ENCODE measurements around the gene RBFA. TPM values are rescaled to one million over a fixed set of nuclear protein-coding genes. Genes with fewer than 3 reads are reported as not detected.

Gene RBFA
- total and polyA plus RNA-seq, 10 of the 15 experiments (the other 5 are each of a cell fraction or from before 2014, with no cell fraction given): 7.2 to 56.0 (median 37.7) TPM

DNA sequence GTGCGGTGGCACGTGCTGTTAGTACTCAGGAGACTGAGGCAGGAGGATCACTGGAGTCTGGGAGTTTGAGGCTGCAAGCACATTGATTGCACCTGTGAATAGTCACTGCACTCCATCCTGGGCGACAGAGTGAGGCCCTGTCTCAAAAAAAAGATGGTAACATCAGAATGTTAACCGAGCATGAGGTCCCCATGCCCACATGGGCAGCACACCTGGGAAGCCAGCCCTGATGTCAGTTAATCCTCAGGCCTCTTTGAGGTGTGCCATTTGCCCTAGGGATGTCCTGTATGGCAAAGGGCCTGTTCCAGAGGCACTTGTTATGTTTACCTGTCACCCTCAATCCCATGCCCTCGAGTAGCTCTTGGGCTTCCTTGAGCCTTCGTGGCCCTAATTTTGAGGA lies 16.6 kb downstream of the RBFA start:
- Histone ChIP-seq H2AFZ (ENCODE audit: control insufficient read depth, low read depth, low read length) (no peak overlapping the region), H3K4me3 (no peak overlapping the region), H3K27ac (ENCODE audit: control insufficient read depth, insufficient read depth) (no peak overlapping the region), H3K27me3 (replicated peaks in 1 of 2; ENCODE audit: control insufficient read depth in 2 of 2, insufficient read depth in 2 of 2, low read length in 1 of 2) (no peaks in the 10 kb centered on the region), H4K20me1 (ENCODE audit: control insufficient read depth, insufficient read depth) (no peaks in the 10 kb centered on the region; the same call in 1 of the 2 replicates), H3K79me2 (ENCODE audit: control insufficient read depth, insufficient read depth, low read length) (no peaks in the 10 kb centered on the region), H3K36me3 (ENCODE audit: control insufficient read depth in 2 of 2, insufficient read depth in 2 of 2, low read length in 1 of 2) (no peaks in the 10 kb centered on the region; a peak in 3 of 4 replicates), H3K4me2 (ENCODE audit: control insufficient read depth, insufficient read depth) (no peak overlapping the region), H3K4me1 (ENCODE audit: control insufficient read depth, insufficient read depth, low read length) (no peaks in the 10 kb centered on the region), H3K9ac (ENCODE audit: control insufficient read depth, insufficient read depth, low read length) (no peak overlapping the region), H3K9me3 (replicated peaks; ENCODE audit: control insufficient read depth, insufficient read depth, low read length) (peaks cover 3% of the 10 kb centered on the region; the same call in 1 of the 3 replicates)
- FAIRE-seq: no peak
- no peak for ATAC-seq
- ChIA-PET POLR2A (no interaction called here), CTCF (no interaction called here), SMC1A (ENCODE audit: uncharacterized antibody, unreplicated experiment) (no interaction called here), RAD21 (ENCODE audit: unreplicated experiment) (no interaction called here)
- no peak for DNase-seq (ENCODE audit: low read depth, low spot score)
- TF ChIP-seq ESRRA (IDR thresholded peaks at IDR 0.05; ENCODE audit: low read length) (no peak), IKZF1 (conservative IDR thresholded peaks at IDR 0.05) (no peak)
- in situ Hi-C loops (cut with MboI) (loop anchor here (10.0 kb wide), 1 partner anchor 56 kb away; no protein-coding TSS in a partner anchor), intact Hi-C loops (cut with micrococcal nuclease; ENCODE audit: unreplicated experiment) (no loop called here)
- no TSS peak for BruUV-seq (replicated peaks)
- 87% methylated on average over 6 of the region's 6 CpGs for WGBS (ENCODE audit: insufficient coverage, insufficient replicate concordance, low lambda C conversion rate, missing lambda C conversion rate)

DNA sequence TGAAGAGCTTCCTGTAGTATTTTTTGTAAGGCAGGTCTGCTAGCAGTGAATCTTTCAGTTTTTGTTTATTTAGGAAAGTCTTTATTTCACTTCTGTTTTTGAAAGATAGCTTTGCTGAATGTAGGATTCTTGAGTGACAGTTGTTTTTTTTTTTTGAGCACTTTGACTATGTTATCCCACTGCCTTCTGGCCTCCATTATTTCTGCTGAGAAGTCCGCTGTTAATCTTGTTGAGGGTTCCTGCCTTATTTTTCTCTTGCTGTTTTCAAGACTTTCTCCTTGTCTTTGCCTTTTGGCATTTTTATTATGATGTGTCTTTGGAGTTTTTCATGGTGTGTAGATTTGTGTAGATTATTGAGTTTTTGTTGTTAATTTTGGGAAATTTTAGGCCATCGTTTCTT lies 21.9 kb downstream of the RBFA start:
- Histone ChIP-seq H3K9me3 (replicated peaks; ENCODE audit: control insufficient read depth, insufficient read depth, low read length) (peaks cover 4% of the 10 kb centered on the region; the same call in 2 of the 3 replicates), H3K27ac (ENCODE audit: control insufficient read depth, insufficient read depth) (no peak overlapping the region), H3K36me3 (ENCODE audit: control insufficient read depth in 2 of 2, insufficient read depth in 2 of 2, low read length in 1 of 2) (no peaks in the 10 kb centered on the region), H4K20me1 (ENCODE audit: control insufficient read depth, insufficient read depth) (no peaks in the 10 kb centered on the region; the same call in 1 of the 2 replicates), H3K4me2 (ENCODE audit: control insufficient read depth, insufficient read depth) (no peak overlapping the region), H3K4me1 (ENCODE audit: control insufficient read depth, insufficient read depth, low read length) (no peaks in the 10 kb centered on the region), H3K9ac (ENCODE audit: control insufficient read depth, insufficient read depth, low read length) (no peak overlapping the region), H3K4me3 (no peak overlapping the region), H3K27me3 (replicated peaks in 1 of 2; ENCODE audit: control insufficient read depth in 2 of 2, insufficient read depth in 2 of 2, low read length in 1 of 2) (no peaks in the 10 kb centered on the region), H3K79me2 (ENCODE audit: control insufficient read depth, insufficient read depth, low read length) (no peaks in the 10 kb centered on the region), H2AFZ (ENCODE audit: control insufficient read depth, low read depth, low read length) (no peak overlapping the region)
- in situ Hi-C loops (cut with MboI) (loop anchor here (10.0 kb wide), 1 partner anchor 61 kb away; no protein-coding TSS in a partner anchor), intact Hi-C loops (cut with micrococcal nuclease; ENCODE audit: unreplicated experiment) (no loop called here)
- ChIA-PET CTCF (interaction anchor here (0.6 kb wide), 1 partner anchor 63 kb away, joined by 4 read pairs; no protein-coding TSS in a partner anchor), POLR2A (no interaction called here), SMC1A (ENCODE audit: uncharacterized antibody, unreplicated experiment) (interaction anchor here (0.8 kb wide), 1 partner anchor 11 kb away, joined by 3 read pairs; no protein-coding TSS in a partner anchor), RAD21 (ENCODE audit: unreplicated experiment) (no interaction called here)
- ATAC-seq: no peak
- WGBS (ENCODE audit: insufficient coverage, insufficient replicate concordance, low lambda C conversion rate, missing lambda C conversion rate): 85% methylated on average over 2 of the region's 2 CpGs
- BruUV-seq (replicated peaks): no TSS peak
- no peak for FAIRE-seq
- DNase-seq (ENCODE audit: low read depth, low spot score): no peak
- no peak for TF ChIP-seq NR2C2 (IDR thresholded peaks at IDR 0.05; ENCODE audit: borderline replicate concordance, control insufficient read depth, insufficient read length, low read depth)
- TF ChIP-seq ASH2L (IDR thresholded peaks at IDR 0.05; ENCODE audit: borderline replicate concordance, low read depth): no peak
- TF ChIP-seq, protein P1, sequence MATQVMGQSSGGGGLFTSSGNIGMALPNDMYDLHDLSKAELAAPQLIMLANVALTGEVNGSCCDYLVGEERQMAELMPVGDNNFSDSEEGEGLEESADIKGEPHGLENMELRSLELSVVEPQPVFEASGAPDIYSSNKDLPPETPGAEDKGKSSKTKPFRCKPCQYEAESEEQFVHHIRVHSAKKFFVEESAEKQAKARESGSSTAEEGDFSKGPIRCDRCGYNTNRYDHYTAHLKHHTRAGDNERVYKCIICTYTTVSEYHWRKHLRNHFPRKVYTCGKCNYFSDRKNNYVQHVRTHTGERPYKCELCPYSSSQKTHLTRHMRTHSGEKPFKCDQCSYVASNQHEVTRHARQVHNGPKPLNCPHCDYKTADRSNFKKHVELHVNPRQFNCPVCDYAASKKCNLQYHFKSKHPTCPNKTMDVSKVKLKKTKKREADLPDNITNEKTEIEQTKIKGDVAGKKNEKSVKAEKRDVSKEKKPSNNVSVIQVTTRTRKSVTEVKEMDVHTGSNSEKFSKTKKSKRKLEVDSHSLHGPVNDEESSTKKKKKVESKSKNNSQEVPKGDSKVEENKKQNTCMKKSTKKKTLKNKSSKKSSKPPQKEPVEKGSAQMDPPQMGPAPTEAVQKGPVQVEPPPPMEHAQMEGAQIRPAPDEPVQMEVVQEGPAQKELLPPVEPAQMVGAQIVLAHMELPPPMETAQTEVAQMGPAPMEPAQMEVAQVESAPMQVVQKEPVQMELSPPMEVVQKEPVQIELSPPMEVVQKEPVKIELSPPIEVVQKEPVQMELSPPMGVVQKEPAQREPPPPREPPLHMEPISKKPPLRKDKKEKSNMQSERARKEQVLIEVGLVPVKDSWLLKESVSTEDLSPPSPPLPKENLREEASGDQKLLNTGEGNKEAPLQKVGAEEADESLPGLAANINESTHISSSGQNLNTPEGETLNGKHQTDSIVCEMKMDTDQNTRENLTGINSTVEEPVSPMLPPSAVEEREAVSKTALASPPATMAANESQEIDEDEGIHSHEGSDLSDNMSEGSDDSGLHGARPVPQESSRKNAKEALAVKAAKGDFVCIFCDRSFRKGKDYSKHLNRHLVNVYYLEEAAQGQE (IDR thresholded peaks at IDR 0.05; ENCODE audit: low read depth, low read length): no peak
- TF ChIP-seq FOXK2 (IDR thresholded peaks at IDR 0.05): no peak
- TF ChIP-seq NFYA (IDR thresholded peaks at IDR 0.05; ENCODE audit: borderline replicate concordance, low read depth, low read length): no peak
- TF ChIP-seq ZNF24 (IDR thresholded peaks at IDR 0.05): no peak
- TF ChIP-seq YY1 (IDR thresholded peaks at IDR 0.05; ENCODE audit: low read depth, low read length): no peak
- TF ChIP-seq SUPT20H (IDR thresholded peaks at IDR 0.05; ENCODE audit: borderline replicate concordance, control insufficient read depth, low read depth, low read length): no peak
- TF ChIP-seq, protein P2, sequence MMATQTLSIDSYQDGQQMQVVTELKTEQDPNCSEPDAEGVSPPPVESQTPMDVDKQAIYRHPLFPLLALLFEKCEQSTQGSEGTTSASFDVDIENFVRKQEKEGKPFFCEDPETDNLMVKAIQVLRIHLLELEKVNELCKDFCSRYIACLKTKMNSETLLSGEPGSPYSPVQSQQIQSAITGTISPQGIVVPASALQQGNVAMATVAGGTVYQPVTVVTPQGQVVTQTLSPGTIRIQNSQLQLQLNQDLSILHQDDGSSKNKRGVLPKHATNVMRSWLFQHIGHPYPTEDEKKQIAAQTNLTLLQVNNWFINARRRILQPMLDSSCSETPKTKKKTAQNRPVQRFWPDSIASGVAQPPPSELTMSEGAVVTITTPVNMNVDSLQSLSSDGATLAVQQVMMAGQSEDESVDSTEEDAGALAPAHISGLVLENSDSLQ (IDR thresholded peaks at IDR 0.05): peak; percentile 72
- no peak for TF ChIP-seq TCF12 (IDR thresholded peaks at IDR 0.05; ENCODE audit: low read depth, low read length)
- TF ChIP-seq CBX5 (IDR thresholded peaks at IDR 0.05; ENCODE audit: low read depth): peak; percentile 81; the same call in 1 of the 2 replicates
- TF ChIP-seq SREBF1 (IDR thresholded peaks at IDR 0.05; ENCODE audit: low read length): no peak

Data from GM12878 (cell line).